RCC 7860 (cell line): Measurements from ENCODE around the gene ASB5.
"Not testable (repeated sequence)": the region's sequence is repeated elsewhere in the genome, so short reads cannot be mapped to it uniquely, and the experiment has no call there.

Experiments
- DNase-seq: peaks from one replicate; pipeline ENCODE4 v3.0.0-alpha.2; 2015; ENCODE audit warnings: low spot score
- FAIRE-seq: peaks from 2 replicates; lab custom pipeline; 2012; peaks lifted over from hg19 to GRCh38; lab: Jason Lieb, UNC

ASB5 gene

DNA sequence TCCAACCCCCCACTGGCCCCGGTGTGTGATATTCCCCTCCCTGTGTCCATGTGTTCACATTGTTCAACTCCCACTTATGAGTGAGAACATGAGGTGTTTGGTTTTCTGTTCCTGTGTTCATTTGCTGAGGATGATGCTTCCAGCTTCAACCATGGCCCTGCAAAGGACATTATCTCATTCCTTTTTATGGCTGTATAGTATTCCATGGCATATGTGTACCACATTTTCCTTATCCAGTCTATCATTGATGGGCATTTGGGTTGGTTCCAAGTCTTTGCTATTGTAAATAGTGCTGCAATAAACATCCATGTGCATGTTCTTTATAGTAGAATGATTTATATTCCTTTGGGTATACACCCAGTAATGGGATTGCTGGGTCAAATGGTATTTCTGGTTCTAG is 10.5 kb upstream of the ASB5 start:
- FAIRE-seq, result not testable (repeated sequence)

DNA sequence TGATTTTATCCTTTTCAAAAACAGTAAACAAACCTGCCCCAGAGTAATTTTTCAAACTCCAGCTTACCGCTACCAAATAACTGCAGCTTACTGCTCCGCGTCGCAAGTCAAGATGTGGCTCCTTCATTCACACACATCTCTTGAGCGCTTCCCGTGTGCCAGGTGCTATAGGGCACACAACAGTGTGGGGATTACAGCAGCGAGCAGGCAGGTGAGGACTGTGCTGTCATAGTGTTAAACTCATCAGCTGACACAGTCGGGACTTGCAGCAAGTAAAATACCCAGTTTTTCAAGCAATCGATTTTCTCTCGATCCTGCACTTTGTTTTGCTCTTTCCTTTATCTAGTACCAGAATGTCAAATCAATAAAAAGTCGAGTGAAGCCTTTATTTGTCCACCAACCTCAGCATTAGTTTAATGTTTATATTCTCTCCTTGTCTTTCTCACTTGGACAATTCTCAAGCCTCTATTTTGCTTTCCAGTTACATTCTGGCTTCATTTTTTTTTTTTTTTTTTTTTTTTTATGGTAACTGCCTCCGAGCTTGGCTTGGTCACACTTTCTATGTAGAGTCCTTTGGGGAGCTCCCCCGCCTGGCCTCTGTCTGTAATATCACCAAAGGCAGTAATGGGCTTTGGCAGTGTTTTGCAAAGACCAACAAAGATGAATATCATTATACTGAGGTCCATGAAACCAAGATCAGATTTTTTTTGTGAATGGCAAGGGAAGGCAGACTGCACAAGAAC is 8.3 kb upstream of the ASB5 start:
- FAIRE-seq, result peak; percentile 10
- DNase-seq, result peak; percentile 29

More for the DNA sequence above, 10.5 kb upstream of the ASB5 start:
- DNase-seq, result not testable (repeated sequence)

GRCh38 chr4:176276710-176277109 is 7.7 kb upstream of the ASB5 start:
- FAIRE-seq (no peak), DNase-seq (no peak)

DNA sequence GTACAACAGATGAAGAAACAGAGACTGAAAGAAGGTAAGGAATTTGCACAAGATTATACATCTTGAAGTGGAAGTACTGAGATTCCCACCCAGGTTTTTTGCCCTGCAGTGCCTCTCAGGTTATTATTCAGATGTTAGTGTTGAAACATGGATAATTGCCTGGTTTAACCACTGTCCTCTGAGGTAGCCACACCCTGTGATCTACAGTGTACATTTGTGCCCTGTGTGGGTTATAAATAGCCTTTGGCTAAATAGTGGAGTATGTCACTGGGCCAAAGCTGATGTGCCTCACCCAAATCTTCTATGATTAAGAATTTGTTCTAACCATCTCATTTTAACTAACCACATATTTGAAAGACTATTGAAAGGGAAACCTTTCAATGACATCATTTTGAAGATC is 5.4 kb upstream of the ASB5 start:
- FAIRE-seq, result no peak
- peak; percentile 37 for DNase-seq

GRCh38 chr4:176273736-176274135 is 4.7 kb upstream of the ASB5 start:
- DNase-seq, result no peak
- FAIRE-seq, result no peak

DNA sequence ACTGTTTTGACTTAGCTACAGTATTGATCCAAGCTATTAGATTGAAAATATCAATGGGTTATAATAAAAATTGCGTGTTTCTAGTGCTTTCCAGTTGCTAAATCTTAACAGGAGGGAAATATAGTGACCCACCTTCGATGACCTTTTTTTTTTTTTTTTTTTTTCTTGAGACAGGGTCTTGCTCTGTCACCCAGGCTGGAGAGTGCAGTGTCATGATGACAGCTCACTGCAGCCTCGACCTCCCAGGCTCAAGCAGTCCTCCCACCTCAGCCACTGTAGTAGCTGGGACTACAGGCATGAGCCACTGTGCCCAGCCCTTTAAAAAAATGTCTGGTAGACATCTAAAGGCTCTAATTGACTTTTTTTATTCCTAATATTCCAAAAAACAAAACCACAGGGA is 3.8 kb upstream of the ASB5 start:
- DNase-seq, result no peak
- no peak for FAIRE-seq

- FAIRE-seq (no peak), DNase-seq (peak; percentile 42)
Measured at GRCh38 chr4:176271749-176272148, 2.7 kb upstream of the ASB5 start.

DNA sequence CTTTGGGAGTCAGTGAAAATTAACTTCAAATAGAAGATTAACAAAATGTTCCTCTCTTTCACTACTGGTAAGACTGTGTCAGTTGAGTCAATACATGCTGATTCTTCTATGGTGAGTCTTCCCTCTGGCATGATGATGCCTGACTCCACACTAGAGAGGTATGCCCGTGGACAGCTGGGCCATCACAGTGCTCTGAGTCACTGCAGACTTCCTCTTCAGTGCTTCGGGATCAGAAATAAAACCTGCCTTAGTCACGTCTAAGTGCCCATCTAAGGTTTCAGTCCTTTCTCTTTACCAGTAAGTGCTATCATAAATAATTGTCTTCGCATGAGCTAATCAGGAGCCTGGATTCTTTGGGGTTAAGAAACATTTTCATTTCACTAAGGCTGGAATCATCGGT is 1.6 kb upstream of the ASB5 start:
- peak; percentile 99 for DNase-seq
- peak; percentile 97 for FAIRE-seq

GRCh38 chr4:176266026-176266425 is 3.0 kb downstream of the ASB5 start:
- DNase-seq, result no peak
- no peak for FAIRE-seq

GRCh38 chr4:176262243-176262642 is 6.8 kb downstream of the ASB5 start:
- FAIRE-seq (no peak), DNase-seq (no peak)

GRCh38 chr4:176261481-176261880 is 7.5 kb downstream of the ASB5 start:
- FAIRE-seq (no peak), DNase-seq (no peak)

DNA sequence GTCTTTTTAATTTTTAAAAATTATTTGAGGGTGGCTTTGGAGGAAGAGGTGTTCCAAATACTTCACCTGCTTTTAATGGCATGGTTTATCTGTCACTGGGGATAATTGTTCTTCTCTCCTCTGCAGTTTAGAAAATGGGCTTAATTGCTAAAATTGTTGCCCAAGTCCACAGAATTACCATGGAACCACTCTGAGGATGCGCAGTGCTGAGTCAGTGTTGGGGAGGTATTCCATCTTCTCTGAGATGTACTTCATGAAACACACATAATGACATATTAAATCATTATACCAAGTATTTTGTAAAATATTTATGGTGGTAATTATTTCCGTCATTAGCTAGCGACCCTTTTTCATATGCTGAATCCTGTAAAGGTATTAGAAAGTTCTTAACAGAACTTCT is 8.0 kb downstream of the ASB5 start:
- FAIRE-seq (no peak), DNase-seq (no peak)

DNA sequence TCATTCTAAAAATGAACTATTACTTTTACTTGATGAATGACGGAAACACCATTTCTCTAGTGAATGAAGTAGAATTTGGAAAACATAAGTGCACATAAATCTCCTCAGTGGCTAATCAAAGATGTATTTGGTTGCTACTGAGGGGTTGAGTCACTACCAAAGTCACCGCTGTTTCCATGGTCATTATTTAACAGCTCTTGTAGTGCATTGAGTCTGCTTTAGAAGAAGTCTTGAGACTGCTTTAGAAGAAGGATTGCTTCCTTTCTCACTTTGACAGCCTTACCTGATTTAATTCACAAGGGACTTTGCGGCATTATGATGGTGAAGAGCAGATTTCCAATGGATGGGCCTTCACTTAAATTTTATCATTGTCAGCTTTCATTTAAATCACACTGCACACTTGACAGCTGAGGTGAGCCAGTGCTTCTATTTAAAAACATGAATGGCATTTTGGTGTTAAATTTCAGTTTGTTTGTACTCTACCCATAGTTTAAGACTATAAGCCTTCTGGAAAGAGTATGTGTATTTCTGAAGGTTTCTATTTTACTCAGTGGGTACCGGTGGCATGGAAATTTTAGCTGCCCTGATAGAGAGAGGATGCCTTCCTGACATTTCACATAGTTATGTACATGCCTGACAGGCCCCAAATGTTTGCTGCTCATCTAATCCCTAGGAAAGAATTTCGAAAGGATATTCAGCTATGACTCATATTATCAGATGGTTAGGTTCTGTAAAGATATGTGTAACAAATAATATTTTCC is 9.5 kb downstream of the ASB5 start:
- DNase-seq (peak; percentile 9), FAIRE-seq (peak; percentile 25)

DNA sequence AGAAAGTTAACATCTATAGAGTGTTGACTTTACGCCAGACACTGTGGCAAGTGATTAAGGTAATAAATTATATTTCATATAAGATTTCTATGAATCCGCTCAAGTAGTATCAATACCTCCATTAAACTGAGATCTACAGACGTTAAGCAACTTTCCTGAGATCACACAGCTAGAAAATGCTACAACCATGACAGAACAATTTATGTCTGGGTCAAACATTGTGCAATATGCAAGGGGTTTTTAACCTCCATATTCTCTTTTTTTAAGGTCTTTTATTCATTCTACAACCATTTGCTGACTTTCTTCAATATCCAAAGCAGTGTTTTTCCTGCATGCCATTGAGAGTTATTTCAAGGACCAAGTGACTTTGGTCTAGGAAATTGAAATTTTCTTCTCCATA is 10.9 kb downstream of the ASB5 start:
- FAIRE-seq (no peak), DNase-seq (no peak)

- DNase-seq, result no peak
- no peak for FAIRE-seq
Measured at GRCh38 chr4:176256921-176257320, 12.1 kb downstream of the ASB5 start.

DNA sequence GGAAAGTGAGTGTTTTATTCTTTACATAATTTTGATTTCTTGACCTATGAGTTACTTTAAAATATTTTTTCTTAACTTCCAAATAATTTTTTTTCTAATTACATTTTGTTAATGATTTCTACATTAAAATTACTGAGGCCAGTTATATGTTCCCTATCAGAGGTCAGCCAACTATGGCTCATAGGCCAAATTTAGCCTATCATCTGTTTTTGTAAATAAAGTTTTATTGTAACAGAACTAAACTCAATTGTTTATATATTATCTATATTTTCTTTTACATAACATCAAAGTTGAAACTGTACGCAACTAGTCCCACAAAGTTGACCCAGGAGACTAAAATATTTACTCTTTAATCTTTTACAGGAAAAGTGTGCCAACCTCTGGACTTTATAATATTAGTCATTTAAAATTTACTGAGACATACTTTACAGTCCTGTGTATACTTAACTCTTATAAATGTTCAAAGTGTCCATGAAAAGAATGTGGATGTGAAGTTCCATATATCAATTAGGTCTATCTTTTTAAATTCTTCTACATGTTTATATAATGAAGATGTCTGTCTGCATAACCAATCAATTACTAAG is 26.2 kb downstream of the ASB5 start:
- FAIRE-seq, result no peak

DNA sequence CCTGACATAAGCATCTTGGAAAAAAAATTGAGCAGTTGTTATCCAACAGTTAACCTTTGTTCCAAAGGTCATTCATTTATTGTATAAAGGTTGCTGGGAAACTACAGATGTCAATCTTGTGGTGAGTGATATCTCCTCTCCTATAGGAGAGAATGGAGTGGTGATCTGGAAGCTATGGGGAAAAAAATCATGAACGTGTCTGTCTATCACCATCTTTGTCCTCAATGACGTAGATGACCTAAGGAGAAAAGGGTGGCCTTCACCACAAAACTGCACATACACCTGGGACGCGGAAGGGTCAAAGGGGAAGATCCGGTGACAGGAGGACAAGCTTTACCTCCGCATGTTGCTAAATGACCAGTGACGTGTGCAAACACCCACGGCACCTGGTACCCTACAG is 27.3 kb downstream of the ASB5 start:
- DNase-seq (no peak), FAIRE-seq (no peak)

More for the DNA sequence above, 26.2 kb downstream of the ASB5 start:
- DNase-seq, result no peak

GRCh38 chr4:176238826-176239225 is 30.2 kb downstream of the ASB5 start:
- FAIRE-seq (no peak), DNase-seq (no peak)

GRCh38 chr4:176238157-176238610 is 30.8 kb downstream of the ASB5 start:
- no peak for FAIRE-seq

DNA sequence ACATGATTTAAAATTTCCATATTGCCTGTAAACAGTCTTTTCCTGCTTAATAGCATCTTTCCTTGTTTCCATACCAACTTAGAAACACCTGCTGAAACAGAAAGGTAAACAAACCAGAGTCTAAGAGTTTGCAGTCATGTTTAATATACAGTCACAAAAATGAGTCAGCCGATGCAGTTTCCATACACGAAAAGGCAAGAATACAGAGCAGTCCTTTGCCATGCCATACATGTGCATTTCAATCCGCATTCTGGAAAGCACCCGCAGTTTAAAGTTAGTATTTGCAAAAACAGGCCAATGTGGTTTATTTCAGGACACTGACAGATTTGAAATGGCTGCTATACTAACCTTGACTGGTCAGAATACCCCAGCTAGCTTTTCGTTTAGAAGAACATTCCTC is 32.1 kb downstream of the ASB5 start:
- FAIRE-seq, result no peak
- DNase-seq, result no peak

More at GRCh38 chr4:176238157-176238610, 30.8 kb downstream of the ASB5 start:
- no peak for DNase-seq

DNA sequence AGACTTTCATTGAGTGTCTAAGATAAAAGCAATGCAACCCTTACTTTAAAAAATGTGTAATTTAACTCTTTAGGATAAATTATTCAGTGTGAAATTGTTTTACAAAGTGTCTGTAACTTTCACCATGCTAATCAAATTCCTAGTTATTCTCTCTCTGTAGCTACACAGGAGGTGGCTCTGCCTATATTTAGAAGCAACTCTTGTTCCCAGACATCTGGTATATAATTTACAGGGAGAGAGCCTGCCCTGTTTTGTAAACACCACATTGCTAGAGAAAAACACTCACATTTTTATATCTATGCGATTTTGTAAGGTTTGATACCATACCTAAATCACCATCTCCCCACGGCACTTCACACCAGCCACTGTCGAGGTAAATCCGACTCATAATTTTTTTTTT is 38.2 kb downstream of the ASB5 start:
- FAIRE-seq, result no peak

GRCh38 chr4:176229645-176230044 is 39.4 kb downstream of the ASB5 start:
- DNase-seq (no peak), FAIRE-seq (no peak)

More for the DNA sequence above, 38.2 kb downstream of the ASB5 start:
- DNase-seq, result no peak
